HG03575 (cell line): ENCODE measurements around the gene TMED5.

Experiments used
- ATAC-seq: cut with Tn5 transposase; IDR thresholded peaks from one replicate; pipeline ENCODE4 v1.9.1; 2021; ENCODE audit not compliant: unreplicated experiment, insufficient number of reproducible peaks, low FRiP score; ENCODE audit errors: extremely low read depth

TMED5 gene

GRCh38 chr1:93136445-93136844 lies 43.8 kb downstream of the TMED5 start:
- no peak for ATAC-seq

GRCh38 chr1:93132638-93133037 lies 47.6 kb downstream of the TMED5 start:
- ATAC-seq = no peak

- no peak for ATAC-seq
Observed at GRCh38 chr1:93129507-93130099, 50.6 kb downstream of the TMED5 start.

- no peak for ATAC-seq
Observed at GRCh38 chr1:93124556-93125355, 55.5 kb downstream of the TMED5 start.

- no peak for ATAC-seq
Observed at GRCh38 chr1:93123201-93123783, 56.9 kb downstream of the TMED5 start.

GRCh38 chr1:93120614-93121013 lies 59.6 kb downstream of the TMED5 start:
- ATAC-seq = no peak

GRCh38 chr1:93114391-93114790 lies 65.8 kb downstream of the TMED5 start:
- no peak for ATAC-seq

GRCh38 chr1:93113127-93113526 lies 67.1 kb downstream of the TMED5 start:
- ATAC-seq = no peak

- ATAC-seq = no peak
Observed at GRCh38 chr1:93111561-93111960, 68.7 kb downstream of the TMED5 start.

- ATAC-seq = no peak
Observed at GRCh38 chr1:93111065-93111464, 69.1 kb downstream of the TMED5 start.

GRCh38 chr1:93109578-93109977 lies 70.6 kb downstream of the TMED5 start:
- ATAC-seq = no peak

GRCh38 chr1:93108335-93108734 lies 71.9 kb downstream of the TMED5 start:
- ATAC-seq = no peak

- no peak for ATAC-seq
Observed at GRCh38 chr1:93107395-93107794, 72.8 kb downstream of the TMED5 start.

- no peak for ATAC-seq
Observed at GRCh38 chr1:93106226-93106625, 74.0 kb downstream of the TMED5 start.

GRCh38 chr1:93102142-93102541 lies 78.1 kb downstream of the TMED5 start:
- no peak for ATAC-seq
